Adrenal gland (tissue), 5 donors: ENCODE results near the gene CRACR2A.

ENCODE experiments used
- POLR2A ChIP-seq, 2 donors: fragments of 450-650 bp; IDR thresholded peaks; one replicate each; pipeline ENCODE4 v1.6.1; 2017; ENCODE audit warnings: antibody characterized with exemption in 2 of 2, mild to moderate bottlenecking in 2 of 2, moderate library complexity in 1 of 2
- TF ChIP-seq, protein P1 (sequence below), 6 experiments: fragments of 450-650 bp in 4 of 6; fragments of 200-600 bp in 2 of 6; sonication (generic) in 1 of 6; IDR thresholded peaks; 1 replicate in 5 of 6; 2 replicates in 1 of 6; pipeline versions ENCODE4 v1.5.1 to v1.8.0; 2016 to 2021; ENCODE audit warnings: antibody characterized with exemption in 6 of 6, mild to moderate bottlenecking in 2 of 6, moderate library complexity in 1 of 6
- donor health status: DM: no; HTN: no; CAD: no.

DNA sequence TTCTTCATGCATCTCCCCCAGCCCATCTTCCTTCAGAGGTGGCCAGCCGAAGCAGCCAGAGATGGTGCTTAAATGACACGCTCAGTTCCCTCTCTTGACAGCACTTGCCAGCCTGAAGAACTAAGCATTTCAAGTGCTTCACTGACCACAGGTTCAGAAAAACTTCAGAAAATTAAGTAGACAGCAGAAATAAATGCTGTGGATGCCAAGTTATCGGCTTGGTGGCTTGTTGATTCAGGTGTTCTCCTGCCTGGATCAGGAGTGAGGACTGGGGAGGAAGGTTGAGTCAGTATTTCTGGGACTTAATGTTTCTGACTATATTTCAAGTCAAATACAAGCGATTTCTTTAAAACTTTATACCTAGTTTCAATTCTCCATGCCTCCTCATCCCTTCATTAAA, 58.2 kb downstream of the CRACR2A start:
- TF ChIP-seq, protein P1, sequence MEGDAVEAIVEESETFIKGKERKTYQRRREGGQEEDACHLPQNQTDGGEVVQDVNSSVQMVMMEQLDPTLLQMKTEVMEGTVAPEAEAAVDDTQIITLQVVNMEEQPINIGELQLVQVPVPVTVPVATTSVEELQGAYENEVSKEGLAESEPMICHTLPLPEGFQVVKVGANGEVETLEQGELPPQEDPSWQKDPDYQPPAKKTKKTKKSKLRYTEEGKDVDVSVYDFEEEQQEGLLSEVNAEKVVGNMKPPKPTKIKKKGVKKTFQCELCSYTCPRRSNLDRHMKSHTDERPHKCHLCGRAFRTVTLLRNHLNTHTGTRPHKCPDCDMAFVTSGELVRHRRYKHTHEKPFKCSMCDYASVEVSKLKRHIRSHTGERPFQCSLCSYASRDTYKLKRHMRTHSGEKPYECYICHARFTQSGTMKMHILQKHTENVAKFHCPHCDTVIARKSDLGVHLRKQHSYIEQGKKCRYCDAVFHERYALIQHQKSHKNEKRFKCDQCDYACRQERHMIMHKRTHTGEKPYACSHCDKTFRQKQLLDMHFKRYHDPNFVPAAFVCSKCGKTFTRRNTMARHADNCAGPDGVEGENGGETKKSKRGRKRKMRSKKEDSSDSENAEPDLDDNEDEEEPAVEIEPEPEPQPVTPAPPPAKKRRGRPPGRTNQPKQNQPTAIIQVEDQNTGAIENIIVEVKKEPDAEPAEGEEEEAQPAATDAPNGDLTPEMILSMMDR (IDR thresholded peaks at IDR 0.05) = no peak
- no peak for TF ChIP-seq POLR2A (IDR thresholded peaks at IDR 0.05)
